ENCODE data around the gene SWSAP1.

Gene SWSAP1

GRCh38 chr19:11374433-11375142 lies at the start of gene SWSAP1 (continued):
- TF ChIP-seq PRDM10 (tag by site-specific recombination; IDR thresholded peaks at IDR 0.05) (0 out of 2 replicates have a peak, but pooled peaks have one; percentile 0), SP7 (tag by site-specific recombination; IDR thresholded peaks at IDR 0.05) (peak; percentile 74), GLIS2 (tag by site-specific recombination; IDR thresholded peaks at IDR 0.05) (peak; percentile 39)

DNA sequence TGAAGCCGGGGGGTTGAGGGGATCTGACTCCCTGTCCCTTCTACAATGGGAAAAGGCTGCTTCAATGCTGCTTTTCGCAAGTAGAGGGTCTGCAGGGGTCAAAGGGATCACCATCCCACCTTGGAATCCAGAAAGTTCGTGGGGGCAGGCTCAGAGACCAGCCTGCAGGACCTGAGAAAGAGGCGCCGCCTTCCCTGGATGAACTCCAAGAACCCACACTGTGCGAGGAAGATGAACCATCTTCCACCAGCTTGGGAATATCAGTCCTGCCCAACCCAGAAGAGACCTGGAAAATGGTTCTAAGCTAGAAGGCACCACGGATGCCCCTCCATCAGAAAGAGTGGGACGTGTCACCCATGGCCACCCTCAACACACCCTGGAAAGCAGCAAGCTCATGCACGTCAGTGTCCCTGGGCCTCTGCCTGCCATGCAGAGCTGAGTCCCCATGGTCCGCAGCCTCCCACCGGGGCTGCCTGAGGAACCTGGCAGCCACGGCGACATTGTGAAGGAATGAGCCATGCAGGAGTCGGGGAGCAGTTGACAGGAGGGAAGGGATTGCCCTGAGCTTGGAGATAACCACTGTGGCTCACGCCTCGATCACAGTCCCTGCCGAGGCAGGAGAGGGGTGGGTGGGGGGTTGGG lies 49.6 kb upstream of the SWSAP1 start:
- CTCF ChIA-PET = interaction anchor here (0.6 to 1.9 kb wide), 3 partner anchors 31 to 286 kb away, joined by 4 to 6 read pairs (median 4); no protein-coding TSS in a partner anchor
- Histone ChIP-seq H3K4me1 (ENCODE audit: control insufficient read depth, insufficient read depth, low read length) (peaks cover 20% of the 10 kb centered on the region), H3K27ac (ENCODE audit: extremely low read depth, low read depth, low read length) (peak overlapping the region; percentile 63), H3K4me3 (ENCODE audit: low read depth, low read length) (no peak overlapping the region), H3K9me3 (ENCODE audit: control insufficient read depth, insufficient read depth, low read depth, low read length) (no peaks in the 10 kb centered on the region), H3K36me3 (ENCODE audit: control insufficient read depth in 2 of 2, insufficient read depth in 1 of 2, low read length in 2 of 2) (peaks cover 0 to 6% of the 10 kb centered on the region in 2 experiments; a peak in 2 of 3 replicates)
- POLR2A ChIA-PET = interaction anchor here (0.8 to 4.1 kb wide), 8 partner anchors 15 to 57 kb away, joined by 3 to 14 read pairs (median 4); partner anchors contain the start of genes CCDC159, RAB3D, SWSAP1 and TMEM205
- no peak for TF ChIP-seq ZNF677 (tag by site-specific recombination; IDR thresholded peaks at IDR 0.05)
- TF ChIP-seq ZIC2 (tag by site-specific recombination; IDR thresholded peaks at IDR 0.05) = peak; percentile 64
- TF ChIP-seq MZF1 (tag by site-specific recombination; IDR thresholded peaks at IDR 0.05; ENCODE audit: borderline replicate concordance) = 0 out of 2 replicates have a peak, but pooled peaks have one; percentile 8

GRCh38 chr19:11325544-11325943 lies 48.9 kb upstream of the SWSAP1 start:
- ChIA-PET CTCF (interaction anchor here (0.9 to 1.9 kb wide), 2 partner anchors 12 to 32 kb away, joined by 3 to 4 read pairs; no protein-coding TSS in a partner anchor), POLR2A (interaction anchor here (2.2 to 4.1 kb wide), 2 partner anchors 14 to 49 kb away, joined by 9 to 14 read pairs; partner anchors contain the start of genes RAB3D and SWSAP1)
- Histone ChIP-seq H3K27ac (ENCODE audit: extremely low read depth, low read depth, low read length) (no peak overlapping the region), H3K4me3 (ENCODE audit: low read depth, low read length) (no peak overlapping the region), H3K36me3 (ENCODE audit: control insufficient read depth in 2 of 2, insufficient read depth in 1 of 2, low read length in 2 of 2) (peaks cover 0 to 6% of the 10 kb centered on the region in 2 experiments; a peak in 2 of 3 replicates), H3K9me3 (ENCODE audit: control insufficient read depth, insufficient read depth, low read depth, low read length) (no peaks in the 10 kb centered on the region), H3K4me1 (ENCODE audit: control insufficient read depth, insufficient read depth, low read length) (peaks cover 20% of the 10 kb centered on the region)
- no peak for TF ChIP-seq ZSCAN5A (tag by site-specific recombination; IDR thresholded peaks at IDR 0.05)
- peak; percentile 22; the same call in 1 of the 2 replicates for TF ChIP-seq ZNF121 (tag by site-specific recombination; IDR thresholded peaks at IDR 0.05)

DNA sequence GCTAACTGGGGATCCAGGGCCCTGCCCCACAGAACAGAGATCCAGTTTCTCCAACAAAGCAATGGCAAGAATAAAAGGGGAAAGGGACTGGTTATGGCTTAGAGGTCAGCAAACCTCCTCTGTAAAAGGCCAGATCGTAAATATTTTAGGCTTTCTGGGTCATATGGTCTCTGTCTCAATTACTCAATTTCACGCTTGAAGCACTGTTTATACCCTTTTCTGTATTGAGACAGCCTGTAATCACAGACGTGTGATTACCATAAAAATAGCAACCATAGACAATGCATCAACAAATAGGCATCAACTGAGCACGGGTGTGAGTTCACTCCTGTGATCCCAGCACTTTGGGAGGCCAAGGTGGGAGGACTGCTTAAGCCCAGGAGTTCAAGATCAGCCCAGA lies 44.3 kb upstream of the SWSAP1 start:
- H3K4me3 ChIP-seq (ENCODE audit: low read depth, low read length) = no peak overlapping the region
- ChIA-PET CTCF (no interaction called here), POLR2A (no interaction called here)
- H3K27ac ChIP-seq (ENCODE audit: extremely low read depth, low read depth, low read length) = no peak overlapping the region
- H3K9me3 ChIP-seq (ENCODE audit: control insufficient read depth, insufficient read depth, low read depth, low read length) = no peaks in the 10 kb centered on the region
- no peaks in the 10 kb centered on the region for H3K4me1 ChIP-seq (ENCODE audit: control insufficient read depth, insufficient read depth, low read length)
- no peak for TF ChIP-seq ZNF221 (tag by site-specific recombination; IDR thresholded peaks at IDR 0.05; ENCODE audit: borderline replicate concordance)
- TF ChIP-seq, protein P1, sequence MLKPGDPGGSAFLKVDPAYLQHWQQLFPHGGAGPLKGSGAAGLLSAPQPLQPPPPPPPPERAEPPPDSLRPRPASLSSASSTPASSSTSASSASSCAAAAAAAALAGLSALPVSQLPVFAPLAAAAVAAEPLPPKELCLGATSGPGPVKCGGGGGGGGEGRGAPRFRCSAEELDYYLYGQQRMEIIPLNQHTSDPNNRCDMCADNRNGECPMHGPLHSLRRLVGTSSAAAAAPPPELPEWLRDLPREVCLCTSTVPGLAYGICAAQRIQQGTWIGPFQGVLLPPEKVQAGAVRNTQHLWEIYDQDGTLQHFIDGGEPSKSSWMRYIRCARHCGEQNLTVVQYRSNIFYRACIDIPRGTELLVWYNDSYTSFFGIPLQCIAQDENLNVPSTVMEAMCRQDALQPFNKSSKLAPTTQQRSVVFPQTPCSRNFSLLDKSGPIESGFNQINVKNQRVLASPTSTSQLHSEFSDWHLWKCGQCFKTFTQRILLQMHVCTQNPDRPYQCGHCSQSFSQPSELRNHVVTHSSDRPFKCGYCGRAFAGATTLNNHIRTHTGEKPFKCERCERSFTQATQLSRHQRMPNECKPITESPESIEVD (tag by site-specific recombination; IDR thresholded peaks at IDR 0.05) = peak; percentile 58
- TF ChIP-seq SP7 (tag by site-specific recombination; IDR thresholded peaks at IDR 0.05) = peak; percentile 97
- peak; percentile 71 for TF ChIP-seq FEZF1 (tag by site-specific recombination; IDR thresholded peaks at IDR 0.05)
- peaks cover 5 to 17% of the 10 kb centered on the region in 2 experiments; a peak in 2 of 3 replicates for H3K36me3 ChIP-seq (ENCODE audit: control insufficient read depth in 2 of 2, insufficient read depth in 1 of 2, low read length in 2 of 2)
